Heart left ventricle (tissue), 13 donors: ENCODE results near the gene HAUS3.

Experiments
- POLR2A ChIP-seq, 2 donors: fragments of 450-650 bp; IDR thresholded peaks; one replicate each; pipeline ENCODE4 v1.6.1; 2017; ENCODE audit warnings: antibody characterized with exemption in 2 of 2, mild to moderate bottlenecking in 2 of 2, moderate library complexity in 2 of 2
- TF ChIP-seq, protein P1 (sequence below), 12 donors: fragments of 200-600 bp; sonication (generic) in 4 of 12; IDR thresholded peaks; one replicate each; pipeline versions ENCODE4 v1.5.0 to v1.8.0; 2018 to 2022; ENCODE audit warnings: antibody characterized with exemption in 12 of 12, mild to moderate bottlenecking in 5 of 12
- donor health status: ischemic (EF 13 %, LVEDD 7.1; RV severe dilation, severe dysfunction).
- donor health status: DM: no; HTN: yes; CAD: no.
- donor health status: DM: no; HTN: no; CAD: no.
- donor health status: ischemic (EF 25% LVEDD 6.9; RV normal size, moderate dysfunction).
- donor health status: ischemic (EF 25% LVEDD 5.7; RV mildly dilated, moderate dysfunction).
- donor health status: ischemic (EF 35%, LVEDD 5.7; RV mildly dilated, moderate dysfunction).
- donor health status: nonischemic (EF 11% LVEDD 7.7; RV severe dilation, severe dysfunction).
- donor health status: DM: yes; HTN: yes; CAD: no.
- donor health status: PGD.
- donor health status: ischemic (EF 29% LVEDD 5.4; RV normal size, mild dysfunction).
- donor health status: nonischemic (EF 23%, LVEDD 6.1; RV moderate dilation, normal function).

DNA sequence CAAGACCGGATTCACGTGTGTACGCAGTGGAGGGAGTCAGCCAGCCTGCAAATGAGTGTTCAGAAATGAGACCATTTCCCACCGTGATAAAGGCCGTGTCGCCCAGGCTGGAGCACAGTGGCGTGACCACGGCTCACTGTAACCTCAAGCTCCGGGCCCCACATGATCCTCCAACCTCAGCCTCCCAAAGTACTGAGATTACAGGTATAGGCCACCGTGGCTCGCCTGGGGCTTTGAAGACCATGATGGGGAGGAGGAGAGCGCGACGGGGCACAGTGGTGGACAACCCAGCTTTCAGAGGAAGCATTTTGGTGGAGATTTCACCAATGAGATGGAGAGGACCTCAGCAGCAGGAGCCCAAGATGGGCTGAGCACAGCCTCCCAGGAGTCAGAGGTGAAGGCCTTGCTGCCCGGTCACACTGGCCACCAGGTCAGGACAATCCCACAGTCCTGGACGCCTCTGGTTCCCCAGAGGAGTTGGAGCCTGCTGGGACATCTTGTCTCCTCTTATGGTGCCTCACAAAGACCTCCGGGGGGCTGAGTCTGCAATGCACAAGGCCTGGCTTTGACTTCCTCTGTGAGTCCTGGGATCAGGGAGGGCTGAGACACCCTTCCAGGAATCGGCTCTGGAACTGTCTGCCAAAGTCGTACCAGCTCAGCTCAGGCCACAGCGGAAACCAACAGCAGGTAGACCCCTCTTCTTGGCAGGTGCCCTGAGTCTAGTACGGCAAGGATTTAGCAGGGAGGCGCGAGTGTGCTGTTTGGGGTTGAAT, 42.4 kb upstream of the HAUS3 start:
- TF ChIP-seq, protein P1, sequence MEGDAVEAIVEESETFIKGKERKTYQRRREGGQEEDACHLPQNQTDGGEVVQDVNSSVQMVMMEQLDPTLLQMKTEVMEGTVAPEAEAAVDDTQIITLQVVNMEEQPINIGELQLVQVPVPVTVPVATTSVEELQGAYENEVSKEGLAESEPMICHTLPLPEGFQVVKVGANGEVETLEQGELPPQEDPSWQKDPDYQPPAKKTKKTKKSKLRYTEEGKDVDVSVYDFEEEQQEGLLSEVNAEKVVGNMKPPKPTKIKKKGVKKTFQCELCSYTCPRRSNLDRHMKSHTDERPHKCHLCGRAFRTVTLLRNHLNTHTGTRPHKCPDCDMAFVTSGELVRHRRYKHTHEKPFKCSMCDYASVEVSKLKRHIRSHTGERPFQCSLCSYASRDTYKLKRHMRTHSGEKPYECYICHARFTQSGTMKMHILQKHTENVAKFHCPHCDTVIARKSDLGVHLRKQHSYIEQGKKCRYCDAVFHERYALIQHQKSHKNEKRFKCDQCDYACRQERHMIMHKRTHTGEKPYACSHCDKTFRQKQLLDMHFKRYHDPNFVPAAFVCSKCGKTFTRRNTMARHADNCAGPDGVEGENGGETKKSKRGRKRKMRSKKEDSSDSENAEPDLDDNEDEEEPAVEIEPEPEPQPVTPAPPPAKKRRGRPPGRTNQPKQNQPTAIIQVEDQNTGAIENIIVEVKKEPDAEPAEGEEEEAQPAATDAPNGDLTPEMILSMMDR (IDR thresholded peaks at IDR 0.05) = no peak
- TF ChIP-seq POLR2A (IDR thresholded peaks at IDR 0.05) = no peak
